Measurements from ENCODE around the gene FMO3.

Gene FMO3

GRCh38 chr1:171161431-171161830 lies 70.7 kb downstream of the FMO3 start:
- Histone ChIP-seq H3K27ac (no peak overlapping the region), H3K4me3 (no peak overlapping the region)
- TF ChIP-seq CTCF (IDR thresholded peaks at IDR 0.05): no peak
- DNase-seq (ENCODE audit: low spot score): no peak

GRCh38 chr1:171166361-171166760 lies 75.7 kb downstream of the FMO3 start:
- DNase-seq (ENCODE audit: low spot score): no peak
- Histone ChIP-seq H3K4me3 (no peak overlapping the region), H3K27ac (no peak overlapping the region)
- no peak for TF ChIP-seq CTCF (IDR thresholded peaks at IDR 0.05)
